GM19463 (cell line): ENCODE measurements around the gene KLRK1.
"Not testable (repeated sequence)": the region's sequence is repeated elsewhere in the genome, so short reads cannot be mapped to it uniquely, and the experiment has no call there.

ENCODE experiments used
- ATAC-seq: cut with Tn5 transposase; IDR thresholded peaks from one replicate; pipeline ENCODE4 v1.9.1; 2021; ENCODE audit warnings: mild to moderate bottlenecking, moderate library complexity; ENCODE audit not compliant: unreplicated experiment

KLRK1 gene

DNA sequence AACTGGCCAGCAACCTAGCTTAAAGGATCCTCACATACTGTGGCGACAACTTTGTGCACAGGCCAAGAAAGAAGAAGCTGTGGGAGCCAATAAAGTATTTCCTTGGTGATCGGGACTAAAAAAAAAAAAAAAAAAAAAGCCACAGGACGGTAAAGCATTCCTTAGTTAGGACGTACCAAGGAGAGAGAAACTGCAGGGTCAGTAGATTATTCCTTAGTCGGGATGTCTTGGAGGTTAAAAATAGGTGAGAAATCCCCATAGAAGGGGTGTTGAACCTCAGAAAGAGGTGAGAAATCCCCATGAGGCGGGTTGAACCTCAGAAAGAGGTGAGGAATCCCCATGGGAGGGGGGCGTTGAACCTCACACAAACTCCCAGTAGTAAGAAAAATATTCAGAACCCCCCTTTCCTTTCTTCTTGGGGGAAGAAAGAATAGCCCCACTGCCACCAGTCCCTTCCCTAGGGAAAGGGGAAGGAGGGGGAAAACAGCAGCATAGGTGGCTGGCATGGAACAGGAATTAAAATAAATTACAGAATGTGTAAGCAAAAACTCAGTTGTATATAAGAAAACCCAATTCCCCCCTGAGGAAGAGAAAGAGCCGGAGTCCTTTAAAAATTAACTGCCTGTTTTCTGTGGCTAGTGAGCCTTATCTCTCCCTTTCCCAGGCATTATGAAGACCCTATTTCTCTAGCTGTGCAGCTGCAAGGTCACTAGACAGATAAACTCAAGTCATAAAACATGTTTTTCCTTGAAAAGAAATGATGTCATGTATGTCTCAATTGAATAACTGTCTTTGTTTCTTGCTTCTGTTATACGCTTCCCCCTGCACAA lies 26.8 kb downstream of the KLRK1 start:
- ATAC-seq: no peak

DNA sequence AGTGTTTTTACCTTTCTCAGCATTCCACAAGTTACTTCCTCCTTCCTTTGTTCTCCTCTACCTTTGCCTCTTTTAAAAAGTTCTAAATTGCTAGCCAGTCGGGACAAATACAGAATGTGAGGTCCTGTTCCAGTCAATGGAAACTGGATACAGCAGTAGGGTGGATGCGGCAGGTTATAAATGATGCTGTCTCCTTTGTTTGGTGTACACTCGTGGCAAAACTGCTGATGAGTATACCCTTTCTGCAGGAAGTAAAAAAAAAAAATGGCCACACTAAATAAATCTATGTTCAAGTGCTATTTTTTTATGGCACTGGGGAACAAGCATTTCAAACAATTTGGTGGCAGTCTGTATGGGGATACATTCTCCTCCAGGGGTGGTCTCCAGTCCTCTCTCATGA lies 27.5 kb downstream of the KLRK1 start:
- ATAC-seq: no peak

DNA sequence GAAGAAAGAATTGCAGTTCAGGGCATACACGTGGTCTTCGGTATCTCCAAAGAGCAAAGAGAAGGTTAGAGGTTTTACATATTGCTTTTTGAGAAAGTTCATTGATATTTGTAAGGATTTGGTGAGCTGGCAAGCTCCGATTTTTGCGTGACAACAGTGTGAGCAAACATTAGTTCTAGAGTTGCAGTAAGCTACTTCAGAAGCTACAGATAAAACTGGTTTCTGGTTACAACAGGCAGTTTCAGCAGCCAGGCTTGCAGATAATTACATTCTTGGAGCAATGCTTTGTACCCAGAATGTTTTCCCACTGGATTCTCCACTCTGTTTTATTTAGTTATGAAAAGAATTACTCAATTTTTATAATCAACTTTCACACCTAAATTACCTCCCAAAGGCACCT lies 28.2 kb downstream of the KLRK1 start:
- no peak for ATAC-seq

DNA sequence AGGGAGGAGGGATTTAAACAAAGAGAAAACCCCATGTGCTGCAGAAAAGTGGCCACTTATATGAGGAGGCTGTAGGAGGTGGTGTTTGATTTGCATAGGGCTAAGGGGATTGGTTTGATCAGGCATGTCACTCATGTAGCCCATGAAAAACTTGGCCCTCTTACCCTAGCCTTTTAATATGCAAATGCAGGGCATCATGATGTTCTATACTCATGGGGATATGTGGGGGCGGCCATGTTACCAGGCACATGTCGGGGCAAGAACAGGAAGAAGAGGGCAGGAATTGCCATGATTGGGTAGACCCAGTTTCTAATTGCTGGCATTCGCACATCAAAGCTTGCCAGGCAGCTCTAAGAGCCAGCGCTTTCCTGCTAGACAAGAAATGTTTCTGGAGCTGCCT lies 28.8 kb downstream of the KLRK1 start:
- no peak for ATAC-seq

DNA sequence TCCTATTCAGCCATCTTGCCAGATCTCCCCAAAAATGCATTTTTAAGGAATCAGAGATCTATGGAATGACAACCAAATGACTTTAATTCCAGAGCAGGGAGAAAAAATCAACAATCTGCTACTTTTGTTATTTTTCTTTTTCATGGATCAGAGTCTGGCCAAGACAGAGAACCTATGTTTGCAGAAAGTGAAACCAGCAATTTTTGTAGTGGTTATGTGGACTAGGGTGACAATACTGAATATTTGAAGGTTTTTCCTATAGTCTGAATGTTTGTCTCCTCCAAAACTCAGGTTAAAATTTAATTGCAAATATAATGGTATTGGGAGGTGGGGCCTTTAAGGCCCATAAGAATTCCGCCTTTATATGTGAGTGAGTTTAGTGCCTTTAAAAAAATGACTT lies 30.9 kb downstream of the KLRK1 start:
- no peak for ATAC-seq

DNA sequence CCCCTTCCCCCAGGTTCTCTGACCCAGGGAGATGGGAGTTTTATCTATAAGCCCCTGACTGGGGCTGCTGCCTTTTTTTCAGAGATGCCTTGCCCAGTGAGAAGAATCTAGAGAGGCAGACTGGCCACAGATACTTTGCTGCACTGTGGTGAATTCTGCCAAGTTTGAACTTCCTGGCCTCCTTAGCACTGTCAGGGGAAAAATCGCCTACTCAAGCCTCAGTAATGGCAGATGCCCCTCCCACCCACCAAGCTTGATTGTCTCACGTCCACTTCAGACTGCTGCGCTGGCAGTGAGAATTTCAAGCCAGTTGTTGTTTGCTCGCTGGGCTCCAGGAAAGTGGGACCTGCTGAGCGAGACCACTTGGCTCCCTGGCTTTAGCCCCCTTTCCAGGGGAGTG lies 31.7 kb downstream of the KLRK1 start:
- no peak for ATAC-seq

DNA sequence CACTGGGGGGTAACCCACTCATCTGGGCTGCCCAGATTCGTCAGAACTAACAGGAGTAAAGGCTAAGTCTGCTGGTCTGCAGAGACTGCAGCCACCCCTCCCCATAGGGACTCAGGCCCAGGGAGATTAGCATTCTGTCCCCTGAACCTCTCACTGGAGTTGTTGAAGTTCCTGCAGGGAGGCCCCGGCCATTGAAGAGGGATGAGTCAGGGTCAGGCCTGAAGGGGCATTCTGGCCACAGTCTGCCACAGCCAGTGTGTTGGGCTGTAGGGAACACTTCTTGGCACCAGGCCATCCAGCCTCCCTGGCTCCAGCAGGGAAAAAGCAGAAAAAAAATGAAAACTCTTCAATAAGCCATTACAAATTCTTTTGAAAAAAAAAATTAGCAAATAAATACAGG lies 35.3 kb downstream of the KLRK1 start:
- ATAC-seq: no peak

DNA sequence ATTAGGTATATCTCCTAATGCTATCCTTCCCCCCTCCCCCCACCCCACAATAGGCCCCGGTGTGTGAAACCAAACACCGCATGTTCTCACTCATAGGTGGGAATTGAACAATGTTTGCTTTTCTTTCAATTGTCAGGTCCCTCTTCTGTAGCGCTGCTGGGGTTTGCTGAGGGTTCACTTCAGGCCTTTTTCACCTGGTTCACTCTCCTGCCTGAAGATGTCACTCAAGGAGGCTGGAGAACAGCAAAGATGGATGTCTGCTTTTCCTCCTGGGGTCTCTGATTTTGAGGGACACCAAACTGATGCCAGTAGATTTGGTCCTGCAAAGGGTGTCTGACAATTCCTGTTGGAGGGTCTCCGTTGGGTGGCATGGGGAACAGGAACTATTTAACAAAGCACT lies 35.8 kb downstream of the KLRK1 start:
- ATAC-seq: no peak

DNA sequence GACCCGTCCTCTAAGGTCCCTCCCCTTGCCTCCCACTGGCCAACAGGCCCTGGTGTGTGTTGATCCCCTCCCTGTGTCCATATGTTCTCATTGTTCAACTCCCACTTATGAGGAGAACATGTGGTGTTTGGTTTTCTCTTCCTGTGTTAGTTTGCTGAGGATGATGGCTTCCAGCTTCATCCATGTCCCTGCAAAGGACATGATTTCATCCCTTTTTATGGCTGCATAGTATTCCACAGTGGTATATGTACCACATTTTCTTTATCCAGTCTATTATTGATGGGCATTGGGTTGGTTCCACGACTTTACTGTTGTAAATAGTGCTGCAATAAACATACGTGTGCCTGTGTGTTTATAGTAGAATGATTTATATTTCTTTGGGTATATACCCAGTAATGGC lies 38.4 kb downstream of the KLRK1 start:
- ATAC-seq: not testable (repeated sequence)

DNA sequence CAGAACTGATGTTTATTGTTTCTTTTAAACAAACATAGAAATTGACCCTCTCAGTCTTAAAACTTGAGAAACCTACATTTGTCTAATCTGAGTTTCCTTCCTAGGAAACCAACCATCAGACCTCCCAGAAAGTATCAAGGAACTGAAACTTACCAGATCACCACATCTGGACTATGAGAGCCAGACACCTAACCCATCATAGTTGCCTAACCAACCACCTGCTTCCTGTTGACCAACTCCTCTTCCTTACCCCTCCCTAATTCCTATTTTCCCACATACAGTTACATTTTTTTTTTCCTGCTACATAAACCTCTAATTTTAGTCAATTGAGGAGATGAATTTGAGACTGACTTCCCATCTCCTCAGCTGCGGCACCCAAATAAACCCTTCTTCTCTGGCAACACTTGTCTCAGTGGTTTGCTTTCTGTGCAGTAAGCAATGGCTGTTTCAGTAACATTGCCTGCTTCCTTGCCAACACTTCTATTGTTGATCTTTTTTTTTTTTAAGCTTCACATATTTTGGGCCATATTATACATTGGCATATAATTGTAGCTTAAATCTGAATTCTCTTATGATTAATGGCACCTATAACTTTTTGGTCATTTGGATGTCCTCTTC lies 47.8 kb downstream of the KLRK1 start:
- ATAC-seq: no peak

DNA sequence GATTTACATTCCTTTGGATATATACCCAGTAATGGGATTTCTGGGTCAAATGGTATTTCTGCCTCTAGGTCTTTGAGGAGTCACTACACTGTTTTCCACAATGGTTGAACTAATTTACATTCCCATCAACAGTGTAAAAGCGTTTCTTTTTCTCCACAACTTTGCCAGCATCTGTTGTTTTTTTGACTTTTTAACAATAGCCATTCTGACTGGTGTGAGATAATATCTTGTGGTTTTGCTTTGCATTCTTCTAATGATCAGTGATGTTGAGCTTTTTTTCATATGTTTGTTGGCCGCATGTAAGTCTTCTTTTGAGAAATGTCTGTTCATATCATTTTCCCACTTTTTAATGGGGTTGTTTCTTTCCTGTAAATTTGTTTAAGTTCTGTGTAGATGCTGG lies 48.9 kb downstream of the KLRK1 start:
- not testable (repeated sequence) for ATAC-seq

DNA sequence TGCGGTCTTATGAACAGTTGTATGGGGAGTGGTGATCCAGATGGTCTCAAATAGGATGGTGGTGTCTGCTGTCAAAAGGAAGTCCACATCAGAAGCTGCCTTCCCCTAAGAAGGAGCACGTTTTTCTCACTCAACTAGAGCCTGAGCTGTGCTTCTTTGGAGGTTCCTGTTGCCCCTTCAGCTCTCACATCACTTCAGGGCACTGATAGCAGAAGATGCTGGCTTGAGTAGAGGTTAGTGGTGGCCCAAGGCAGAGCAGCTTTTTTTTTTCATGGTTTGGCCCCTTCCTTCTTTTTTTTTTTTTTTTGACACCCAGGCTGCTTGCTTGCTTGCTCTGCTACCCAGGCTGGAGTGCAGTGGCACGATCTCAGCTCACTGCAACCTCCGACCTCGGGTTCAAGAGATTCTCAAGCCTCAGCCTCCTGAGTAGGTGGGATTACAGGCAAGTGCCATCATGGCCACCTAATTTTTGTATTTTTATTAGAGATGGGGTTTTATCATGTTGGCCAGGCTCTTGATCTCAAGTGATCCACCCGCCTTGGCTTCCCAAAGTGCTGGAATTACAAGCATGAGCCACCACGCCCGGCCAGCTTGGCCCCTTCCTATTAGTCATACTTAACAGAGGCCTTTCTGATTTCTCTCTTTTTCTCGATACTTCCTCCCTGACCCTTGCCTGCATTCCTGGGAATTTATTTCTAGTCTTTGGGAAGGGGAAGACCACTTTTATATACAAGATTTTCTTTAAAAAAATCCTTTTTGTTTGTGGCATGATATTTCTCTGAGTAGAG lies 50.6 kb downstream of the KLRK1 start:
- ATAC-seq: no peak

DNA sequence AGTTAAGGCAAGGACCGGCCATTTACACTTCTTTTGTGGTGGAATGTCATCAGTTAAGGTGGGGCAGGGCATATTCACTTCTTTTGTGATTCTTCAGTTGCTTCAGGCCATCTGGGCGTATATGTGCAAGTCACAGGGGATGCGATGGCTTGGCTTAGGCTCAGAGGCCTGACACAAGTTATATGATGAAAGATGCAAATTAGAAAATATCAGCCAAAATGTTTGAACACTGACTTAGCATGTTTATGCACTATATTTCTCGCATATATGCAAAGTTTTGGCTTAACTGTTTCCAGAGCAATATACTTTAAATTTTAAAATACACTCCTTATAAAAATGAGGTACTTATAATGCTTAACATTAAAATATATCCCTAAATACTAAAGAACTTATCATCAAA lies 51.4 kb downstream of the KLRK1 start:
- not testable (repeated sequence) for ATAC-seq

DNA sequence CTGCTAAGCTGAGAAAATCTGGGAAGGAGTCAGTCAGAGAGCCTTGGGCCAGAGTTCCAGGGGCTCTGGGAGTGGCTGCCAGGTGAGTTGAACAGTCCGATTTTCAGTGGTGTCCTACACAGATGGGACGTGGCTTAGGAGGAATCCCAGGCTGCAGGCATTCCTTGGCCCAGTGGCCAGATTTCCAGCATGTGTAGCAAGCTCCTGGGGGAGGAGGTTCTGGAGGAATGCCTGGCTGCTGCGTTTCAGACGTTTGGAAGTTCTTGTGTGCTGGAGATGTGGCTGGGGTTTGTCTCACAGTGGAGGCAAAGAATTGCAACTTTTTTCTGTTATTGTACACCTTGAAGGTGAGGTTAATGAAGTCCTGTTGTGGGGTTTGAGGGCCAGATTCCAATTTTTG lies 53.6 kb downstream of the KLRK1 start:
- ATAC-seq: not testable (repeated sequence)

DNA sequence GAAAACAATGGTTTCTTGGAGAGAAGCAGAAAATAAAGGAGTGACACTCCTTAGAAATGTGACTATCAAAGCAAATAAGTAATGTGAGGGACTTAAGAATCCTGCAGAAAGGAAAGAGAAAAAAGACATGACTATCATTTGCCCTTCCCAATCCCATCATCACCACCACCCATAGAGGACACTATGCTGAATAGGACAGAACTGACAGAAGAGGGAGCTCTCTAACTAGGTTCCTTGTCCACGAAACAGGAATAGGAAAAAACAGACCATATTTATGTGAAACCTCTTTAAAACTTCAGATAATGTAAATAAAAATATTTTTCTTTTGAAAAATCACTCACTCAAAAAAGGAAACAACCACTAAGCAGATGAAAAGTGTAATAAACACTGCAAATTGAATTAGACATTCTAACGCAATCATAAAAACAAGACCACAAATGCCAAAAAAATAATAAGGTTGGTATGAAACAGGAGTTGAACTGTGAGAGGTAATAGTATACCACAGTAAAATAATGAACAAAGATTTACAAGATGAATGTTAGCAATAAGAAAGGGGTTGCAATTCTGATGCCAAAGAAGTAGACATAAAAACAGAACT lies 58.1 kb downstream of the KLRK1 start:
- ATAC-seq: no peak

DNA sequence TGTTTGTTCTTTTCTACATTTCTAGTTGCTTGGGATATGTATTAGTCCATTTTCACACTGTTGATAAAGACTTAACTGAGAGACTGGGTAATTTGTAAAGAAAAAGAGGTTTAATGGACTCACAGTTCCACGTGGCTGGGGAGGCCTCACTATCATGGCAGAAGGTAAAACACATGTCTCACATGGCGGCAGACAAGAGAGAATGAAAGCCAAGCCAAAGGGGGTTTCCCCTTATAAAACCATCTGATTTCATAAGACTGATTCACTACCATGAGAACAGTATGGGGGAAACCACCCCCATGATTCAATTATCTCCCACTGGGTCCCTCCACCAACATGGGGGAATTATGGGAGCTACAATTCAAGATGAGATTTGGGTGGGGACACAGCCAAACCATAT lies 61.1 kb downstream of the KLRK1 start:
- not testable (repeated sequence) for ATAC-seq
